ENCODE results near the gene SKOR1.

- TF ChIP-seq REST (IDR thresholded peaks at IDR 0.05; ENCODE audit: insufficient read depth in 1 of 2, low read depth in 2 of 2, low read length in 2 of 2) (no peak), TAF1 (IDR thresholded peaks at IDR 0.05; ENCODE audit: borderline replicate concordance, insufficient read depth, low read length) (no peak), SIN3A (IDR thresholded peaks at IDR 0.05; ENCODE audit: borderline replicate concordance, insufficient read depth, low read length) (no peak)
Observed at GRCh38 chr15:67799801-67800205, 25.5 kb upstream of the SKOR1 start.

Data from PFSK-1 (cell line).